ENCODE measurements around the gene SHB. TPM values are rescaled to one million over a fixed set of nuclear protein-coding genes. Genes with fewer than 3 reads are reported as not detected.

The SHB gene
- total and polyA plus RNA-seq, 2 of the 13 experiments (the other 11 are each of a cell fraction or from before 2014, with no cell fraction given): 19.4 to 20.7 TPM

GRCh38 chr9:38074441-38074961 is 5.5 kb upstream of the SHB start (continued):
- TF ChIP-seq SOX6 (IDR thresholded peaks at IDR 0.05) (no peak), SOX6 (CRISPR knock-in tag; IDR thresholded peaks at IDR 0.05) (peak; percentile 30; the same call in 1 of the 2 replicates), ZNF710 (CRISPR knock-in tag; IDR thresholded peaks at IDR 0.05; ENCODE audit: borderline replicate concordance) (0 out of 2 replicates have a peak, but pooled peaks have one; percentile 27), ARID3A (IDR thresholded peaks at IDR 0.05; ENCODE audit: low read depth, low read length) (peak; percentile 86), BCLAF1 (IDR thresholded peaks at IDR 0.05) (no peak), GTF2F1 (IDR thresholded peaks at IDR 0.05; ENCODE audit: low read length) (no peak), MIER3 (CRISPR knock-in tag; IDR thresholded peaks at IDR 0.05; ENCODE audit: borderline replicate concordance) (no peak), TAF15 (IDR thresholded peaks at IDR 0.05; ENCODE audit: low read depth, low read length, poor library complexity, severe bottlenecking) (no peak), ATF6 (CRISPR knock-in tag; conservative IDR thresholded peaks at IDR 0.05) (no peak), GMEB1 (CRISPR knock-in tag; IDR thresholded peaks at IDR 0.05; ENCODE audit: borderline replicate concordance) (no peak), FIP1L1 (IDR thresholded peaks at IDR 0.05; ENCODE audit: borderline replicate concordance, insufficient read depth, low read depth, low read length) (no peak), NR1H2 (CRISPR knock-in tag; IDR thresholded peaks at IDR 0.05; ENCODE audit: borderline replicate concordance, low read depth) (no peak), MXD3 (CRISPR knock-in tag; IDR thresholded peaks at IDR 0.05) (no peak), ZNF224 (CRISPR knock-in tag; IDR thresholded peaks at IDR 0.05) (no peak), SAP130 (CRISPR knock-in tag; IDR thresholded peaks at IDR 0.05; ENCODE audit: low read depth) (0 out of 2 replicates have a peak, but pooled peaks have one; percentile 32), WIZ (CRISPR knock-in tag; IDR thresholded peaks at IDR 0.05) (no peak)

Data from HepG2 (cell line).